Calu3 (cell line): ENCODE results near the gene BEND7. TPM values are rescaled to one million over a fixed set of nuclear protein-coding genes. Genes with fewer than 3 reads are reported as not detected.

Source experiments
- BruUV-seq: library from RNA; stranded (reverse); fragments of 400-500 nt; replicated peaks from 2 replicates; lab custom pipeline; 2021; lab: Mats Ljungman, UMichigan
- CTCF ChIA-PET: fragments of 300-600 bp; sonication (Branson Sonifier 250); formaldehyde crosslinking; loops from one replicate; lab custom pipeline; 2022; ENCODE audit warnings: antibody characterized with exemption; lab: Charles Lee
- DNase-seq: peaks from one replicate; pipeline ENCODE4 v3.0.0; 2022
- H3K27ac Mint-ChIP-seq: one replicate; pipeline ENCODE4 v1.8.0; 2022; ENCODE audit warnings: mixed read lengths; ENCODE audit not compliant: unreplicated experiment
- H3K27me3 Mint-ChIP-seq: one replicate; pipeline ENCODE4 v1.8.0; 2022; ENCODE audit warnings: mixed read lengths; ENCODE audit not compliant: unreplicated experiment
- H3K36me3 Mint-ChIP-seq: one replicate; pipeline ENCODE4 v1.8.0; 2022; ENCODE audit warnings: mild to moderate bottlenecking, moderate library complexity, mixed read lengths; ENCODE audit not compliant: insufficient read depth, unreplicated experiment
- H3K4me1 Mint-ChIP-seq: one replicate; pipeline ENCODE4 v1.8.0; 2022; ENCODE audit warnings: mild to moderate bottlenecking, low read depth, mixed read lengths; ENCODE audit not compliant: unreplicated experiment
- H3K4me3 Mint-ChIP-seq: one replicate; pipeline ENCODE4 v1.8.0; 2022; ENCODE audit warnings: mild to moderate bottlenecking, low read depth, moderate library complexity, mixed read lengths; ENCODE audit not compliant: unreplicated experiment
- H3K9me3 Mint-ChIP-seq: one replicate; pipeline ENCODE4 v1.8.0; 2022; ENCODE audit warnings: low read depth, mixed read lengths; ENCODE audit not compliant: unreplicated experiment
- CTCF ChIP-seq: fragments of 200-600 bp; IDR thresholded peaks from one replicate; pipeline ENCODE4 v1.8.0; 2022; ENCODE audit warnings: antibody characterized with exemption; ENCODE audit not compliant: unreplicated experiment
- intact Hi-C: fragments of 100-400 bp; cut with micrococcal nuclease; formaldehyde crosslinking; loops from one replicate; pipeline ENCODE4 v1.10.0; 2022; ENCODE audit not compliant: unreplicated experiment
- total RNA-seq: library from RNA; stranded (reverse); gene quantifications from 2 replicates; pipeline ENCODE4 v1.2.3, GENCODE V29; 2022

The BEND7 gene
- total RNA-seq, 1 experiment from 2014 or later = 8.3 TPM

- H3K27ac Mint-ChIP-seq = no peak overlapping the region
- DNase-seq = no peak
- no peaks in the 10 kb centered on the region for H3K36me3 Mint-ChIP-seq
- TF ChIP-seq CTCF = no peak
- H3K9me3 Mint-ChIP-seq = peaks cover 4% of the 10 kb centered on the region
- H3K4me3 Mint-ChIP-seq = no peak overlapping the region
- H3K27me3 Mint-ChIP-seq = peaks cover 25% of the 10 kb centered on the region
- CTCF ChIA-PET = no interaction called here
- intact Hi-C loops = no loop called here
- no TSS peak for BruUV-seq
- no peaks in the 10 kb centered on the region for H3K4me1 Mint-ChIP-seq
These were observed 35.8 kb upstream of the BEND7 start for GRCh38 chr10:13564576-13564975.

- Mint-ChIP-seq H3K36me3 (no peaks in the 10 kb centered on the region), H3K27me3 (peaks cover 25% of the 10 kb centered on the region), H3K4me1 (no peaks in the 10 kb centered on the region), H3K4me3 (no peak overlapping the region), H3K9me3 (peaks cover 4% of the 10 kb centered on the region), H3K27ac (no peak overlapping the region)
- CTCF ChIA-PET = no interaction called here
- TF ChIP-seq CTCF = no peak
- BruUV-seq = no TSS peak
- no peak for DNase-seq
- intact Hi-C loops = no loop called here
These were observed 34.9 kb upstream of the BEND7 start for GRCh38 chr10:13563481-13564445.

GRCh38 chr10:13560597-13560996 is 31.8 kb upstream of the BEND7 start:
- Mint-ChIP-seq H3K27me3 (peaks cover 19% of the 10 kb centered on the region), H3K4me3 (no peak overlapping the region), H3K27ac (no peak overlapping the region), H3K4me1 (no peaks in the 10 kb centered on the region), H3K36me3 (no peaks in the 10 kb centered on the region), H3K9me3 (peaks cover 4% of the 10 kb centered on the region)
- intact Hi-C loops = no loop called here
- no TSS peak for BruUV-seq
- no peak for TF ChIP-seq CTCF
- CTCF ChIA-PET = no interaction called here
- no peak for DNase-seq

- TF ChIP-seq CTCF = no peak
- DNase-seq = no peak
- Mint-ChIP-seq H3K27ac (no peak overlapping the region), H3K9me3 (peaks cover under 1% of the 10 kb centered on the region), H3K27me3 (peaks cover 13% of the 10 kb centered on the region), H3K4me1 (no peaks in the 10 kb centered on the region), H3K36me3 (no peaks in the 10 kb centered on the region), H3K4me3 (no peak overlapping the region)
- no TSS peak for BruUV-seq
- CTCF ChIA-PET = interaction anchor here (0.5 kb wide), 1 partner anchor 342 kb away, joined by 4 read pairs; no protein-coding TSS in a partner anchor
- intact Hi-C loops = no loop called here
These were observed 30.4 kb upstream of the BEND7 start for GRCh38 chr10:13559124-13559700.
